GM18519 (cell line): ENCODE measurements around the gene FDX1.
"Not testable (repeated sequence)": the region's sequence is repeated elsewhere in the genome, so short reads cannot be mapped to it uniquely, and the experiment has no call there.

Experiments
- ATAC-seq: cut with Tn5 transposase; IDR thresholded peaks from one replicate; pipeline ENCODE4 v1.9.1; 2021; ENCODE audit warnings: mild to moderate bottlenecking, moderate library complexity; ENCODE audit not compliant: unreplicated experiment, low FRiP score

The FDX1 gene, protein sequence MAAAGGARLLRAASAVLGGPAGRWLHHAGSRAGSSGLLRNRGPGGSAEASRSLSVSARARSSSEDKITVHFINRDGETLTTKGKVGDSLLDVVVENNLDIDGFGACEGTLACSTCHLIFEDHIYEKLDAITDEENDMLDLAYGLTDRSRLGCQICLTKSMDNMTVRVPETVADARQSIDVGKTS

DNA sequence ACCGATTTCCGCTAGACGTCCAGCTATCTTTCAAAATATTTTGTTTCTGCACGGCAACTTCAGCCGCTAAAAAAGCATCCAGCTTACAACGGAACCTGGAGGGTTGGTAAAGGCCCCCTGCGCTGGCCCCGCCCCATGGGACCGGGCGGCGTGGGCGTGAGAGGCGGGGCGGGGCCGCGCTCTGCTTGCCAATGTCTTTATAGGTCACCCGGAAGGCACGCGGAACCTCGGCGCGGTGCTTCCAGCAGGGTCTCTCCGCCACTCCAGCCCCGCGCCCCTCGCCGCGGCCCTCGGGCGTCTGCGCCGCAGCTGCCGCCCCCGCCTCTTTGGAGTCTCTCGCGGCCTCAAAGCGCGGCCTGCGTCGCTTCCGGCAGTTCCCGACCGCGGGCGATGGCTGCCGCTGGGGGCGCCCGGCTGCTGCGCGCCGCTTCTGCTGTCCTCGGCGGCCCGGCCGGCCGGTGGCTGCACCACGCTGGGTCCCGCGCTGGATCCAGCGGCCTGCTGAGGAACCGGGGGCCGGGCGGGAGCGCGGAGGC is at the start of gene FDX1:
TSS of gene FDX1 (plus strand) at position 218 of the 536 bp plus-strand sequence. CDS start at position 391, 173 bp downstream.
- peak; percentile 86 for ATAC-seq

DNA sequence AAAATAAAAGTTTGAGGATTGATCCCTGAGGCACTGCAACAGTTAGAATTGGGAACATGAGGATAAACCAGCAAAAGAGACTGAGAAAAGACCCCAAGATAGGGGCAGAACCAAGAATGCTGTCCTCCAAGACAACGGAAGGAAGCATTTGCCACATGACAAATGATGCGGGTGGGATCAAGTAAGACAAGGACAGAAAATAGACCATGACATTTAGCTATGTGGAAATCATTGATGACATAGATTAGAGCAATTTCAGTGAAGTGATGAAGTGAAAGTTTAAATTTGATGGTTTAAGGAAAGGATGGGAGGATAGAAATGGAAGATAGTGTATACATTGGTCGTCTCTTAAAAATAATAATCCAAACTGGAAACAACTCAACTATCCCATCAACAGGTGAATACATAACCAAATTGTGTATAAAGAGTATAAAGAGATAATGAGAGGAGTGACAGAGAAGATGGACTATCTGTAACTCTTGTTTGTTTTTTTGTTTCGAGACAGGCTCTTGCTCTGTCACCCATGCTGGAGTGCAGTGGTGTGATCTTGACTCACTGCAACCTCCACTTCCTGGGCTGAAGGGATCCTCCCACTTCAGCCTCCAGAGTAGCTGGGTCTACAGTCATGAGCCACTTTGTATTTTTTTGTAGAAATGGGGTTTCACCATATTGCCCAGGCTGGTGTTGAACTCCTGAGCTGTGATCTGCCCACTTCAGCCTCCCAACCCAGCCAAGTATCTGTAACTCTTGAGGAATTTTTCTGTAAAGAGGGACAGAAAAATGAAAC is 48.7 kb upstream of the FDX1 start:
- no peak for ATAC-seq

DNA sequence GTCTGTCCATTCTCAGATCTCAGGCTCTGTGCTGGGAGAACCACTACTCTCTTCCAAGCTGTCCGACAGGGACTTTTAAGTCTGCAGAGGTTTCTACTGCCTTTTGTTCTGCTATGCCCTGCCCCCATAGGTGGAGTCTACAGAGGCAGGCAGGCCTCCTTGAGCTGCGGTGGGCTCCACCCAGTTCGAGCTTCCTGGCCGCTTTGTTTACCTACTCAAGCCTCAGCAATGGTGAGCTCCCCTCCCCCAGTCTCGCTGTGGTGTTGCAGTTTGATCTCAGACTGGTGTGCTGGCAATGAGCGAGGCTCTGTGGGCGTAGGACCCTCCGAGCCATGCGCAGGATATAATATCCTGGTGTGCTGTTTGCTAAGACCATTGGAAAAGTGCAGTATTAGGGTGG is 41.5 kb upstream of the FDX1 start:
- ATAC-seq: not testable (repeated sequence)

DNA sequence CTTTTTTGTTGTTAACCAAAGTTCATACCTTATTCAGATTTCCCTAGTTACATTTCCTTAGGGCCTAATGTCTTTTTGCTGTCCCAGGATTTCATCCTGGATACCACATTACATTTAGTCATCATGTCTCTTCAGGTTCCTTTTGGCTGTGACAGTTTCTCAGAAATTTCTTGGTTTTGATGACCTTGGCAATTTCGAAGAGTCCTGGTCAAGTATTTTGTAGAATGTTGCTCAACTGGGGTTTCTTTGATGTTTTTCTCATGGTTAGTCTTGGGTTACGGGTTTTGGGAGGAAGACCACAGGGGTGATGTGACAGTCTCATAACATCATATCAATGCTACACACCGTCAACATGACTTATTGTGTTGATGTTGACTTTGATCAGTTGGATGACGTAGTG is 39.8 kb upstream of the FDX1 start:
- no peak for ATAC-seq

DNA sequence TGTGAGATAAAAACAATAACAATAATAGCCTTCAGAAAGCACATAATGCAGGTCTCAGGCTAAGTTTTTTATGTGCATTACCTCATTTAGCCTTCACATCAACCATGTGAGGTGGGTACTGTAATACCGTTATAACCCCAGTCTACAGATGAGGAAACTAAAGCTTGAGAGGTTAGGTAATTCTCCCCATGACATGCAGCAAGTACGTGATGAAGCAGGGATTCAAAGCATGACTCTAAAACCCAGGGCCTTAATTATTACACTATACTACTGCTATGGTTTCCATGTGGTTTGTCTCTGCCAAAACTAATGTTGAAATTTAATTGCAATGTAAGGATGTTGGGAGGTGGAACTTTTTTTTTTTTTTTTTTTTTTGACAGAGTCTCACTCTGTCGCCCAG is 37.7 kb upstream of the FDX1 start:
- no peak for ATAC-seq

DNA sequence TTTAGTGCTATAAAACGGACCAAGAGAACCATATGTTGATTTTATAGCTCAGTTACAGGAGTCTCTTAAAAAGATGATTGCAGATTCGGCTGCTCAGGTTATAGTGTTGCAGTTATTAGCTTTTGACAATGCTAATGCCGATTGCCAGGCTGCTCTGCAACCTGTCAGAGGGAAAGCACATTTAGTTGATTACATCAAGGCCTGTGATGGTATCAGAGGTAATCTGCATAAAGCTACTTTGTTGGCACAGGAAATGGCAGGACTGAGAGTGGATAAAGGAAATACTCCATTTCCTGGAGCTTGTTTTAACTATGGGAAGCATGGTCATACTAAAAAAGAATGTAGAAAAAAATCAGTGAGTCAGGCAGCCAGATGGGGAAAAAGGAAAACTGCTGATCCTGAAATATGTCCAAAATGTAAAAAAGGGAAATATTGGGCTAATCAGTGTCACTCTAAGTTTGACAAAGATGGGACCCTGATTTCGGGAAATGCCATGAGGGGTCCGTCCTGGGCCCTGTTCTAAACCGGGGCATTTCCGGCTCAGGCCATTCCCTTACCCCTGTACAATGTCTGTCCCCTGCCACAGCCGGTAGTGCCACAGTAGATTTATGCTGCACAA is 32.0 kb upstream of the FDX1 start:
- ATAC-seq: not testable (repeated sequence)

DNA sequence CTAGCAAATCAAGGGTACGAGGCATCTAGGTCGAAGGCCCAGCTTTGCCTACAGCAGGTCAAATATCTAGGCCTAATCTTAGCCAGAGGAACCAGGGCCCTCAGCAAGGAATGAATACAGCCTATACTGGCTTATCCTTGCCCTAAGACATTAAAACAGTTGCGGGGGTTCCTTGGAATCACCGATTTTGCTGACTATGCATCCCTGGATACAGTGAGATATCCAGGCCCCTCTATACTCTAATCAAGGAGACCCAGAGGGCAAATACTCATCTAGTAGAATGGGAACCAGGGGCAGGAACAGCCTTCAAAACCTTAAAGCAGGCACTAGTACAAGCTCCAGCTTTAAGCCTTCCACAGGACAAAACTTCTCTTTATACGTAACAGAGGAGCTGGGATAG is 26.2 kb upstream of the FDX1 start:
- not testable (repeated sequence) for ATAC-seq

DNA sequence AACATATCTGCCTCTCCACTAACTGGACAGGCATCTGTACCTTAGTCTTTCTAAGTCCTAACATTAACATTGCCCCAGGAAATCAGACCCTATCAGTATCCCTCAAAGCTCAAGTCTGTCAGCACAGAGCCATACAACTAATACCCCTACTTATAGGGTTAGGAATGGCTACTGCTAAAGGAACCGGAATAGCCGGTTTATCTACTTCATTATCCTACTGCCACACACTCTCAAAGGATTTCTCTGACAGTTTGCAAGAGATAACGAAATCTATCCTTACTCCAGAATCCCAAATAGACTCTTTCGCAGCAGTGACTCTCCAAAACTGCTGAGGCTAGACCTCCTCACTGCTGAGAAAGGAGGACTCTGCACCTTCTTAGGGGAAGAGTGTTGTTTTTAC is 24.1 kb upstream of the FDX1 start:
- ATAC-seq: not testable (repeated sequence)

DNA sequence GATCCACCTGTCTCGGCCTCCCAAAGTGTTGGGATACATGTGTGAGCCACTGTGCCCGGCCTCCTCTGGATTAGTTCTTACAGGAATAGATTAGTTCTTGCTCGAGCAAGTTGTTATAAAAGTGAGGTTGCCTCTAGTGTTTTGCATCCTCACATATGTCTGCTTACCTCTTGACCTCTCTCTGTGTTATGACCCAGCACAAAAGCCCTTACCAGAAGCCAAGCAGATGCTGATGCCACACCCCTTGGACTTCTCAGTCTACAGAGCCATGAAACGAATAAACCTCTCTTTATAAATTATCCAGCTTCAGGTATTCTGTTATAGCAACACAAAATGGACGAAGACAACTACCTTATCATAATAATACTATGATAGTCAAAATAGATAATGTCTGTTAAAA is 22.4 kb upstream of the FDX1 start:
- ATAC-seq: no peak

DNA sequence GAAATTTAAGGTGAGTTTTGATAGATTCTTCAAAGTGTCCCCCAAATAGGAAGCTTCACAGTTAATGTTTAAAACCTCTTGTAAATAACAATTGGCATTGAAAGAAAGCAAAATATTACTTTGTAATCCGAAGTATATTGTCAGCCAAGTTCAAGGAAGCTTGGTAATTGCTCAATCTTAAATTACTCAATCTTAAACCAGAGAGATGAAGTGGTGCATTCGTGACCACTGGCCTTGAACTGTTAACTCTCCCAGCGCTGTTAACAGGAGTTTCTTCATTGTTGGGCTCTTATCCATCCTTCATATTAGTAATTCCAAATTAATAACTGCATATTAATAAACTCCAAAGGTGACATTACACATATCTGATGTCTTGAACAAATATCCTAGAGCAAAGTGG is 20.6 kb upstream of the FDX1 start:
- no peak for ATAC-seq

DNA sequence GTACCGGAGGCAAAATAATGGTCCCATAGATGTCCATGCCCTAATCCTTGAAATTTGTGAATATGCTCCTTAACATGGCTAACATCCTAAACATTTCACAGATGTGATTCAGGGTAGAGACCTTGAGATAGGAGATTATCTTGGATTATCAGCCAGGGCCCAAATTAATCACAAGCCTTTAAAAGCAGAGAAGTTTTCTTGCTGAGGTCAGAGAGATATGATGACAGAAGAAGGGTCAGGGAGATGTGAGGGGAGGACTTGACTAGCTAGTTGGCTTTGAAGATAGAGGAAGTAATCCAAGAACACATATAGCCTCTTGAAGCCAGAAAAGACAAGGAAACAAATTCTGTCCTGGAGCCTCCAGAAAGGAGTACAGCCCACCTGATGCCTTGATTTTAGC is 19.1 kb upstream of the FDX1 start:
- ATAC-seq: no peak

DNA sequence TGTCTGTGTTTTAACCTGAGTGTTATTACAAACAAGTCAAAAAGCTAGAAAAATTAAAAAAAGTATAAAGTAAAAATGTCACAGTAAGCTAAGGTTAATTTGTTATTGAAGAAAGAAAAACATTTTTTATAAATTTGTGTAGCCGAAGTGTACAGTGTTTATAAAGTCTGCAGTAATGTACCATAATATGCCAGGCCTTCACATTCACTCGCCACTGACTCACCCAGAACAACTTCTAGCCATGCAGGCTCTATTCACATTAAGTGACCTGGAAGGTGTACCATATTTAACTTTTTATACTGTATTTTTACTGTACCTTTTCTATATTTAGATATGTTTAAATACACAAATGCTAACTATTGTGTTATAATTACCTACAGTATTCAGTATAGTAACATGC is 14.7 kb upstream of the FDX1 start:
- no peak for ATAC-seq

DNA sequence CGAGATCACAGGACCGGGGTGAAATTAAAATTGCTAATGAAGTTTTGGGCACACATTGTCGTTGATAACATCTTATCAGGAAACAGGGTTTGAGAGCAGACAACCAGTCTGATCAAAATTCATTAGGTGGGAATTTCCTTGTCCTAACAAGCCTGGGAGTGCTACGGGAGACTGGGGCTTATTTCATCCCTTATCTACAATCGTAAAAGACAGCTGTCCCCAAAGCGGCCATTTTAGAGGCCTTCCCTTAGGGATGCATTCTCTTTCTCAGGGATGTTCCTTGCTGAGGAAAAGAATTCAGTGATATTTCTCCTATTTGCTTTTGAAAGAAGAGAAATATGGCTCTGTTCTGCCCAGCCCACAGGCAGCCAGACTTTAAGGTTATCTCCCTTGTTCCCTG is 8.1 kb upstream of the FDX1 start:
- ATAC-seq: not testable (repeated sequence)

DNA sequence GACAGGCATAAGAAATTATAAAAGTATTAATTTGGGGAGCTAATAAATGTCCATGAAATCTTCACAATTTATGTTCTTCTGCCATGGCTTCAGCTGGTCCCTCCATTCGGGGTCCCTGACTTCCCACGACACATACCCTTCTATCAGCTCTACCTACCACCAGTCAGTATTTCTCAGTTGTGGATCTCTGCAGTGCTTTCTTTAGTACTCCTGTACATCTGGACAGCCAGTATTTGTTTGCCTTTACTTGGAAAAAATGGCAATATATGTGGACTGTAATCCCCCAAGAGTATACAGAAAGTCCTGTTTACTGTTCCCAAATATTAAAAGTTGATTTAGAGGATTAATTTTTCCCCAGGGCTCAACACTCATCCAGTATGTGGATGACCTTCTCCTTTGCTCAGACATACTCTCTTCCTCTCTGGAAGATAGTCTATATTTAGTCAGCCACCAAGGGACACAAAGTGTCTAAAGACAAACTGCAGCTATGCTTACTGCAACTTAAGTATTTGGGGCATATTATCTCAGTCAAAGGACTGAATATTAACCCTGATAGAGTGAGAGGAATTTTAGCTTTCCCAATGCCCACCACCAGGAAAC is 7.3 kb upstream of the FDX1 start:
- ATAC-seq: no peak

DNA sequence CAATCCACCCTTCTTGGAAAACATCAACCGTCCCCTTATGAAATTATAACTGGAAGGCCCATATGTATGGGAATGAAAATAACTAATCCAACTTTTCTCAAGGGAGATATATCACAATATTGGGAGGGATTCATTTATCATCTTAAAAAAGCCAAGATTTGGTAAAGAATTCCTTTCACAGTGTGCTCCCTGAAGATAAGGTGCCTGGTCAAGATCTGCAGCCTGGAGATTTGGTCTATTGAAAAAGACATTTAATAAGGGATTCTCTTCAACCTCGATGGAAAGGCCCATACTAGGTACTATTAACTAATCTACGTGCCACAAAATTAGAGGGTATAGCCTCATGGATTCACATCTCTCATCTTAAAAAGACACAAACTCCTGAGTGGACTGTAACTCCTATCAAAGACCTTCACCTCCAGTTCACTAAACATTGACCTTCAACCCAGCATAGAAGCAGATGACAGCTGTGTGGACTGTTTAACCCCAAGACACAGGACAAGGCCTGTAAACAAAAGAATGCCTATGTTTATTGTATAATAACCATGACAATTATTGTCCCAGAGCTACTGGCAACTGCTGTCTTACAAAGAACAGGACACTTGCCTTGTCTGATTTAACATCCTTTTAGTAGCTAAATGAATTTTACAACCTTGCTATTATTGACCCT is 4.8 kb upstream of the FDX1 start:
- ATAC-seq: no peak

DNA sequence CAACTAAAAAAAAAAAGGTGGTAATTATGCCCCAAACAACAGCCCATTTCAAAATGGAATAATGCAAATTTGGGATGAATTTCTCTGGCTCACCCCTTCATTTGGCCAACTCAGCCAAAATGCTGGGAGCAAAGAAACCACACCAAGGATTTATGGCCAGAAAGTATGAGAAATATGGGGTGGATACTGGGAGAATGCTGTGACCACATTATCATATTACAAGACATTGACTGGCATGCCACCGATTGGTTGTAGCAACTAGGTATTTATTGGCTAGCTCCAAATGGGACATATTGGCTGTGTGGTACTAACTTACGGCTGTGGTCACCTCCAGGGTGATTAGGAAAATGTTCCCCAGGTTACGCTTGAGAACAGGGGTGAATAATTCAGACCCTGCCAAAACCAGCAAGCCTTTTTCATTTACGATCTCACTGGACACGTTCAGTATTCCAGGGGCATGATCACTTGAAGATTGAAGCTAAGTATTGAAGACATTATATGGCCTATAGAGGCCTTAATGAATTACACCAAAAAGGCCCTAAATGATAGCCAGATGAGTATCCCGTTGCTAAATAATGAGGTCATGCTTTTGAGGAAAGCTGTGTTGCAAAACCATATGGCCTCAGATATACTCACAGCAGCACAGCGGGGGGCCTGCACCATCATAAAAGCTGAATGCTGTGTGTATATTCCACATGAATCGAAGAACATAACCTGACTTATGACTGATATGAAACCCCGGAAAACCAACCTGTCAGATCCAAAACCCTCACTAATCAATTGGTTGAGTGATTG is 3.8 kb upstream of the FDX1 start:
- ATAC-seq: no peak

DNA sequence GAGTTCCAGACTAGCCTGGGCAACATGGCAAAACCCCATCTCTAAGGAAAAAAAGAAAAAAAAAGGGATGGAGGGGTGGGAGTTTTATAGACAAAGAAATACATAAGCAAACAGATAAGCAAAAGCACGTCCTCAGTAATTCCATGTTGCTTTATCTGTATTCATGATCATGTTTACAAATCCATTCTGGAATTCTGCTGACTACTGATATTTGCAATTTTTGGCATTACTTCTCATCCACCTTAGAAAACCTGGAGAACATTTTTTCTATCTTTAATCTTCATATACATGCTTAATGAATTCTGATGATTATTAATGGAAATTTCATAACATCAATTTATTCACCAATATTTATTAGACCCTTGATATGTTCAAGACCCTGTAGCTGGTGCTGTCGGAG is 1.7 kb upstream of the FDX1 start:
- no peak for ATAC-seq

DNA sequence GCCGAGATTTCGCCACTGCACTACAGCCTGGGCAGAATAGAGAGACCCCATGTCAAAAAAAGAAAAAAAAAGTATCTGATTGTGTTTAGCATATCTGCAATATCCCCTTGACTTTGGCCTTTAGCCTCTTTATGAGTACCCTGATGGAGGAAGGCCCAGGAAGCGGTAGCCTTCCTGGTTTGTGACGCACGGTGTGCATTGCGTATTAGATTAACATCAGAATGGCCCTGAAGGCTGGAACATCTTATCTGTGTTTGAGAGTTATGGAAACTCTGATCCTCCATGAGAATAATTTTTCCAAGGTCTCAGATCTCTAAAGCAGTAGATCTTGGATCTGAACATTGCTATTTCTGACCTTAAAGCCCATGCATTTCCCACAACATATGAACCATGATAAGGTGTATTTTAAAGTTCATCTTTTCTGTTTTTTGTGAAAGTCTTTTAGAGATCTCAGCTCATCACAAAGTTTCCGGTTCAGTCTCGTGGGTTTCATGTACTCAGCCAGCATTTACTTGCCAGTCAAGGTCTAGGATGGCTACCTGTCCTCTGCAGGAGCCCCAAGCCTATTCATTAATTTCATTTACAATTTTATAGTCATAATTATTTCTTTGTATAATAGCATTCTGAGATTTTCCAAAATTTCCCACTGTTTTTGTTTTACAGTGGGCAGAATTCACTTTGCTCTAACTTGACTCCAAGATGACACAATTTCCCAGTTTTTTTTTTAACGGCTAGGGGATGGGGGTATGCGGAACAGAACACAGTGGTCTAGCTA is 605 bp upstream of the FDX1 start:
- ATAC-seq: no peak
